Colon (tissue), 2 donors: Measurements from ENCODE around the gene ACACA.
"Not testable (repeated sequence)": the region's sequence is repeated elsewhere in the genome, so short reads cannot be mapped to it uniquely, and the experiment has no call there.

Experiments
- FAIRE-seq: peaks from 2 replicates; lab custom pipeline; 2012; peaks lifted over from hg19 to GRCh38; lab: Jason Lieb, UNC
- donor health status: control.
- donor health status: control.

Gene ACACA

GRCh38 chr17:37392024-37392590, 14.5 kb downstream of the ACACA start:
- no peak for FAIRE-seq

- no peak for FAIRE-seq
These were observed 15.5 kb downstream of the ACACA start for GRCh38 chr17:37391146-37391545.

- no peak for FAIRE-seq
These were observed 17.5 kb downstream of the ACACA start for GRCh38 chr17:37389160-37389559.

- FAIRE-seq, result no peak
These were observed 18.4 kb downstream of the ACACA start for GRCh38 chr17:37388266-37388665.

GRCh38 chr17:37386462-37386861, 20.2 kb downstream of the ACACA start:
- FAIRE-seq, result no peak

- FAIRE-seq, result no peak
These were observed 21.1 kb downstream of the ACACA start for GRCh38 chr17:37385474-37385990.

GRCh38 chr17:37384560-37385149, 22.0 kb downstream of the ACACA start:
- no peak for FAIRE-seq

GRCh38 chr17:37382056-37382455, 24.6 kb downstream of the ACACA start:
- FAIRE-seq, result no peak

- FAIRE-seq, result no peak
These were observed 30.9 kb downstream of the ACACA start, which contains the start of gene C17orf78 for GRCh38 chr17:37375706-37376105. TSS of gene C17orf78 (plus strand) at chr17:37375985. CDS start at chr17:37376093, 108 bp downstream.

GRCh38 chr17:37373530-37374159, 33.0 kb downstream of the ACACA start:
- FAIRE-seq, result no peak

GRCh38 chr17:37368577-37368976, 38.1 kb downstream of the ACACA start:
- no peak for FAIRE-seq

- no peak for FAIRE-seq
These were observed 41.0 kb downstream of the ACACA start for GRCh38 chr17:37365589-37365988.

- FAIRE-seq, result no peak
These were observed 45.1 kb downstream of the ACACA start for GRCh38 chr17:37361543-37361942.

- FAIRE-seq, result no peak
These were observed 46.0 kb downstream of the ACACA start for GRCh38 chr17:37360632-37361031.

- FAIRE-seq, result no peak
These were observed 46.9 kb downstream of the ACACA start for GRCh38 chr17:37359682-37360188.

GRCh38 chr17:37358830-37359681, 47.6 kb downstream of the ACACA start:
- no peak for FAIRE-seq

- FAIRE-seq, result no peak
These were observed 48.4 kb downstream of the ACACA start for GRCh38 chr17:37358098-37358829.

GRCh38 chr17:37356796-37357569, 49.7 kb downstream of the ACACA start:
- not testable (repeated sequence) for FAIRE-seq

GRCh38 chr17:37346863-37347402, 59.7 kb downstream of the ACACA start:
- not testable (repeated sequence) for FAIRE-seq

- no peak for FAIRE-seq
These were observed 62.1 kb downstream of the ACACA start for GRCh38 chr17:37344519-37344918.
